Ascending aorta (tissue), 2 donors: Measurements from ENCODE around the gene PLEKHO1. TPM values are rescaled to one million over a fixed set of nuclear protein-coding genes. Genes with fewer than 3 reads are reported as not detected.
"Not testable (repeated sequence)": the region's sequence is repeated elsewhere in the genome, so short reads cannot be mapped to it uniquely, and the experiment has no call there.

ENCODE experiments used
- DNase-seq, 2 donors: peaks; one replicate each; pipeline ENCODE4 v3.0.0-alpha.2; 2019; ENCODE audit warnings: low spot score in 2 of 2
- H3K27ac ChIP-seq, 2 donors: fragments of 200-600 bp; sonication (generic); one replicate each; pipeline ENCODE4 v1.5.1; 2016 to 2017; ENCODE audit warnings: mild to moderate bottlenecking in 1 of 2
- H3K27me3 ChIP-seq: fragments of 200-600 bp; sonication (generic); one replicate; pipeline ENCODE4 v1.5.1; 2017
- H3K36me3 ChIP-seq, 2 donors: fragments of 200-600 bp; sonication (generic); one replicate each; pipeline ENCODE4 v1.5.1; 2016
- H3K4me1 ChIP-seq, 2 donors: fragments of 200-600 bp; sonication (generic); one replicate each; pipeline ENCODE4 v1.5.1; 2016 to 2017; ENCODE audit warnings: mild to moderate bottlenecking in 1 of 2
- H3K4me3 ChIP-seq, 2 donors: fragments of 200-600 bp; sonication (generic); one replicate each; pipeline ENCODE4 v1.5.1; 2016 to 2017; ENCODE audit warnings: mild to moderate bottlenecking in 1 of 2
- H3K9me3 ChIP-seq, 2 donors: fragments of 200-600 bp; sonication (generic); one replicate each; pipeline ENCODE4 v1.5.1; 2016
- CTCF ChIP-seq, 3 experiments: fragments of 200-600 bp in 2 of 3; fragments of 450-650 bp in 1 of 3; sonication (generic) in 2 of 3; IDR thresholded peaks; one replicate each; pipeline ENCODE4 v1.5.1; 2016 to 2019; ENCODE audit warnings: antibody characterized with exemption in 3 of 3, mild to moderate bottlenecking in 1 of 3, moderate library complexity in 1 of 3
- intact Hi-C: fragments of 100-400 bp; cut with DNase I; formaldehyde crosslinking; loops from one replicate; pipeline ENCODE4 v1.15.1; 2023
- total RNA-seq: library from RNA; depleted of rRNA; stranded (reverse); fragments of >200 nt; gene quantifications from one replicate; pipeline ENCODE4 v1.1.0, GENCODE V29; 2016

Gene PLEKHO1
- total RNA-seq, 1 donor from 2014 or later: 88.9 TPM

GRCh38 chr1:150127868-150128267 is 21.8 kb upstream of the PLEKHO1 start:
- intact Hi-C loops: no loop called here

GRCh38 chr1:150132372-150132771 is 17.3 kb upstream of the PLEKHO1 start:
- no peak for DNase-seq
- no peaks in the 10 kb centered on the region for H3K9me3 ChIP-seq
- no peak for TF ChIP-seq CTCF (IDR thresholded peaks at IDR 0.05)
- H3K4me1 ChIP-seq: no peaks in the 10 kb centered on the region
- no peak overlapping the region for H3K27ac ChIP-seq
- intact Hi-C loops: loop anchor here (5.0 kb wide), 1 partner anchor 40 kb away; no protein-coding TSS in a partner anchor
- no peak overlapping the region for H3K4me3 ChIP-seq
- no peaks in the 10 kb centered on the region for H3K36me3 ChIP-seq
- no peaks in the 10 kb centered on the region for H3K27me3 ChIP-seq

More at GRCh38 chr1:150127868-150128267, 21.8 kb upstream of the PLEKHO1 start:
- H3K27ac ChIP-seq: no peak overlapping the region
- H3K9me3 ChIP-seq: no peaks in the 10 kb centered on the region
- no peak for TF ChIP-seq CTCF (IDR thresholded peaks at IDR 0.05)
- no peak overlapping the region for H3K4me3 ChIP-seq
- H3K4me1 ChIP-seq: no peaks in the 10 kb centered on the region
- H3K36me3 ChIP-seq: no peaks in the 10 kb centered on the region
- DNase-seq: no peak
- H3K27me3 ChIP-seq: no peaks in the 10 kb centered on the region

- no peak for DNase-seq
Measured at GRCh38 chr1:150134537-150134936, 15.2 kb upstream of the PLEKHO1 start.

GRCh38 chr1:150135400-150135799 is 14.3 kb upstream of the PLEKHO1 start:
- intact Hi-C loops, H3K27ac ChIP-seq, H3K4me3 ChIP-seq, DNase-seq, H3K27me3 ChIP-seq, H3K9me3 ChIP-seq, H3K4me1 ChIP-seq, H3K36me3 ChIP-seq: not testable (repeated sequence)

More at GRCh38 chr1:150134537-150134936, 15.2 kb upstream of the PLEKHO1 start:
- Histone ChIP-seq H3K27ac (no peak overlapping the region), H3K4me1 (no peaks in the 10 kb centered on the region), H3K9me3 (no peaks in the 10 kb centered on the region), H3K27me3 (no peaks in the 10 kb centered on the region), H3K36me3 (no peaks in the 10 kb centered on the region), H3K4me3 (no peak overlapping the region)
- TF ChIP-seq CTCF (IDR thresholded peaks at IDR 0.05): no peak
- intact Hi-C loops: loop anchor here (5.0 kb wide), 1 partner anchor 42 kb away; no protein-coding TSS in a partner anchor

GRCh38 chr1:150138044-150138443 is 11.7 kb upstream of the PLEKHO1 start:
- Histone ChIP-seq H3K4me1 (no peaks in the 10 kb centered on the region), H3K27me3 (no peaks in the 10 kb centered on the region), H3K9me3 (no peaks in the 10 kb centered on the region), H3K36me3 (no peaks in the 10 kb centered on the region), H3K4me3 (no peak overlapping the region), H3K27ac (peak overlapping the region in 1 of 2 donors; percentile 13)
- no peak for DNase-seq
- no peak for TF ChIP-seq CTCF (IDR thresholded peaks at IDR 0.05)
- intact Hi-C loops: no loop called here

GRCh38 chr1:150141452-150141851 is 8.3 kb upstream of the PLEKHO1 start:
- Histone ChIP-seq H3K27me3 (no peaks in the 10 kb centered on the region), H3K4me3 (no peak overlapping the region), H3K27ac (no peak overlapping the region), H3K4me1 (no peaks in the 10 kb centered on the region), H3K36me3 (no peaks in the 10 kb centered on the region), H3K9me3 (no peaks in the 10 kb centered on the region)
- DNase-seq: no peak
- intact Hi-C loops: no loop called here
- TF ChIP-seq CTCF (IDR thresholded peaks at IDR 0.05): no peak
